GM21528 (cell line): ENCODE results near the gene ARHGAP21.

Experiments used
- ATAC-seq: cut with Tn5 transposase; IDR thresholded peaks from one replicate; pipeline ENCODE4 v1.9.1; 2021; ENCODE audit warnings: mild to moderate bottlenecking, moderate library complexity; ENCODE audit not compliant: unreplicated experiment, low FRiP score

The ARHGAP21 gene

DNA sequence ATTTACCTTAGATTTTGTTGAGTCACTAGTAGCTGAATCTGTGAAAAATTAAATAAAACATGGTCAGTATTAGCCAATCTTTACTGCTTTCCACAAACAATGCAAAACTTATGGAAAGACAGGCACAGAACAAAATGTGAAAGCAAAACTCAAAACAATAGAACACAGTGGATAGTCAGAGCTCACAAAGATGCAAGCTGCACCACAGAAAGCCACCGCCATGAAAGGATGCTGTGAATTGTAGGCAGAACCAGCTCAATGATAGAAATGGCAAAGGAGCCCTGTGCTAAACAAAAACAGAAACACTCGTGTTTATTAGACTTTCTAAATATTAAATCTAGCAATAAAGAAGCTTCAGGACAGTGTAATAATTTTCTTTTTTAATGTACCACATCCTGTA lies 134.4 kb downstream of the ARHGAP21 start:
- ATAC-seq = no peak

GRCh38 chr10:24579906-24580305 lies 143.8 kb downstream of the ARHGAP21 start:
- ATAC-seq = no peak

DNA sequence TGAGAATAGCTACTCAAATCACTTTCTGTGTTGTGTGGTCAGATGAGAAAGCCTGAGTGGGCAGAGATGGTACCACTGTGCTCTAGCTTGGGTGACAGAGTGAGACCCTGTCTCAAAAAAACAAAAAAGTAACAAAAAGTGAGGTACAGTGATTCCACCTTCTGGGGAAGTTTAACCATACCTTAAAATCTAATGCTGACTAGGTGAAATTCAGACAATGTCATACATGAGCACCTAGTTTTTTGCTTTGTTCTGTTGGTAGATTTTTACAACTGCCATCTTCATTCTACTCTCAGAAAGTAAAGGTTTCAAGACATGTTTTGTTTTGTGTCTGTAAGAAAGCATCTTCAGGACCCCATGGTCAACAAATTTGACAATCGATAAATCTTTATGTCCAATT lies 144.2 kb downstream of the ARHGAP21 start:
- no peak for ATAC-seq

- ATAC-seq = no peak
Measured at GRCh38 chr10:24575481-24576002, 148.1 kb downstream of the ARHGAP21 start.

GRCh38 chr10:24574578-24575155 lies 149.0 kb downstream of the ARHGAP21 start:
- ATAC-seq = no peak

DNA sequence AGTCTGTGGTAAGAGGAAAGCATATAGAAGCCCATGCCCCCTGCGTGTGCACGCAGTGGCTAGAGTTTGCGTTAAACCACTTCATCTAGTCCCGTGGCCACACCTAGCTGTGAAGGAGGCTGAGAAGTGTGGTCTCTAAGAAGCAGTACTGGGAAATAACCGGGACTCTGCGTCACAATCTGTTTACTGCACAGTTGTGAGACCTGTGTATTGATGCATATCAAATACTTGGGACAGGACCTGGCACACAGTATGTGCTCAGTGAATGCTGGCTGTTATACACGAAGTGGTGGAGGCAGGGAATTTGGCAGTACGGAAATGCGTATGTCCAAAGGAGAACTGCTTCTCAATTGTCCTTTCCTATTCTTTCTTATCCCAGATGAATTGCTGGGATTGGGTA lies 149.5 kb downstream of the ARHGAP21 start:
- ATAC-seq = no peak

- ATAC-seq = no peak
Measured at GRCh38 chr10:24571870-24572450, 151.7 kb downstream of the ARHGAP21 start.

DNA sequence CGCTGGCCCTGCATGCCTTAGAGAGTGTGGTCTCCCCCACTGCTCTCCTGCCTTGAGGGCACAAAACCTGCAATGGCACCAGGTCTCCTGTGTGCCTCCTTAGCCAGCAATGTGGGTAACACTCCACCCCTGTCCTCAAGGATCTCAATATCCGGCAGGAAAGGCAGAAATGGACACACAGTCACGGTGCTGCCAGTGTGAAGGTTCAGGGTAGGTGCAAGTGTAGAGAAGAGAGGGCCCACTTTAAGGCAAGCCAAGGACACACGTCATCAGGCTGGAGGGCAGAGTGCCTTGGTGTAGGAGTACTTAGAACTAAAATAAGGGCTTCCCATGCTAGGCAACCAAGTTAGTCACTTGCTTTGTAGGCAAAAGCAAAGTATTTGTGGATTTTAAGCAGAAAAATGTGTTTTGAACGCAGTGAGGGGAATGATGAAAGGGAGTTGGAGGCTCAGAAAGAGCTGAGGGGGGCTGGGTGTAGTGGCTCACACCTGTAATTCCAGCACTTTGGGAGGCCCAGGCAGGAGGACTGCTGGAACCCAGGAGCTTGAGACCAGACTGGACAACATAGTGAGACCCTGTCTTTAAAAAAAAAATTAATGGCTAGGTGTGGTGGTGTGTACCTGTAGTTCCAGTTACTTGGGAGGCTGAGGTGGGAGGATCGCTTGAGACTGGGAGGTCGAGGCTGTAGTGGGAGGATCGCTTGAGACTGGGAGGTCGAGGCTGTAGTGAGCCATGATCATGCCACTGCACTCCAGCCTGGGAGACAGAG lies 152.8 kb downstream of the ARHGAP21 start:
- no peak for ATAC-seq

DNA sequence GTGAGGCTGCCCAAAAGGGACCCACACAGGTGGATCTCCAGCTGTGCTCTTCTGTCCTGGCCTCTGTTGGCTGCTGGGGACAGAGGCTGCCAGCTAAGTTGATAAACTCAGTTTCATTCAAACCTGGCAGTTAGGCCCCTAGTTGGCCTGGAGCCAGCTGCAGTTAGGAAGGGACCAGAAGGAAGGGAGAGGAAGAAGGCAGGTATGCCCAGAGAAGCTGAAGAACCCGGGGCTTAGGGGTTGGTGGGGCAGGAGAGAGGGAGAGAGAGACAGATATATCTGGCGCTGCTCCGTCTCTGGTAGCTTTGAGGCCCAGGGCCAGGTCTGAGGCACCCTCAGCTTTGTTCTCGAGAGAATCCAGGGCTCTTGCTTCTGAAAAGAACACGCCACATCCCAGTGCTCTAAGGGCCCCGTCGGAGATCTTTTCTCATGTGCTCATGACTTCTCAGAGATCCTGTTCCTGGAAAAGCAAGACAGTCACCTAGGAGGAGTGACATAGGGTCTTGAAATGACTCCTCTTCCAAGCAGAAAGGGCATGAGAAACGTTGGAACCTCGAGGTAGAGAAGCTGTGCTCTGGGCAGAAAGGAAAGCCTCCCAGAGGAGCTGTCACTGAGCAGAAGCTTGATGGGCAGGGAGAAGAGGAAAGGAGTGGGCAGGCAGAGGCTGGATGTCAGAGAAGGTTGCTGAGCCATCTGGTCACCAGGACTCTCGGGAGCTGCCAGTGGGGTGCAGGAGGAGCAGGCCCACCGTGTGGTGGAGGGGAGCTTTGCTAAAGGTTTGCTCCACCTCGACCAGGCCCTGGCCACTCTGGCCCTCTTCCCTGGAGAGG lies 153.6 kb downstream of the ARHGAP21 start:
- ATAC-seq = no peak

DNA sequence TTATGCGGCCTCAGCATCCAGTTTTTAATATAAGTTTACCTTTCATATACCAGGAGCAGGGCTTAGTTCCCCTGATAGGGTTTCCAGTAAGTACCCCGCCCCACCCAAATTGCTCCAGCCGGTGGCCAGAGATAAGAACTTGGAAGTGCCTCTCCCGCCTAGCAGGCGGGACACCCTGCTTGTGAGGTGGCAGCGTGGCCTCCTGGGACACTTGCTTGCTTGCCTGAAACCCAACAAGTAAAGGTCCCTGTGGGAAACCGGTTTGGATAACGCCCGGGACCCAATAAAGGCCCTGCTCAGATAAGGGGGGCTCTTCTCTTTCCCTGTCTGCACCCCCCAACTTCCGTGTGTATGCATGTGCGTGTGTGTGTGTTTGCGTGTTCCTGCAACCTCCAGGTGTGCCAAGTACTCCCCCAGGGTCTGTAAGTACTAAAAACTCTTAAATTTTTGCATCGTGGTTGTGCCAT lies 154.3 kb downstream of the ARHGAP21 start:
- no peak for ATAC-seq

- ATAC-seq = no peak
Measured at GRCh38 chr10:24568042-24568441, 155.6 kb downstream of the ARHGAP21 start.

DNA sequence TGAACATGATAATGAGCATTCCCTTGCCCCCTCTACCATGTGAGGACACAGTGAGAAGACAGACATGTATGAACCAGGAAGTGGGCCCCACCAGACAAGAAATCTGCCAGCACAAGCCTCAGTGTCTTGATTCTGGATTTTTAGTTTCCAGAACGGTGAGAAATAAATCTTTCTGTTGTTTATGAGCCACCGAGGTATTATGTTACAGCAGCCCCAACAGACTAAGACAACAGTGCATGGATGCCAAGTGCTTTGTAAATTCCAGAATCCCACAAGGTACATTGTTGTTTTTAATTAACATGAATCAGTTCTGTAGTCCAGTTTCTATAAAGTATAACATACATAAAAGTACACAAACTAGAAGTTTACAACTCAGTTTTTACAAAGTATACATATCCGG lies 162.2 kb downstream of the ARHGAP21 start:
- no peak for ATAC-seq

DNA sequence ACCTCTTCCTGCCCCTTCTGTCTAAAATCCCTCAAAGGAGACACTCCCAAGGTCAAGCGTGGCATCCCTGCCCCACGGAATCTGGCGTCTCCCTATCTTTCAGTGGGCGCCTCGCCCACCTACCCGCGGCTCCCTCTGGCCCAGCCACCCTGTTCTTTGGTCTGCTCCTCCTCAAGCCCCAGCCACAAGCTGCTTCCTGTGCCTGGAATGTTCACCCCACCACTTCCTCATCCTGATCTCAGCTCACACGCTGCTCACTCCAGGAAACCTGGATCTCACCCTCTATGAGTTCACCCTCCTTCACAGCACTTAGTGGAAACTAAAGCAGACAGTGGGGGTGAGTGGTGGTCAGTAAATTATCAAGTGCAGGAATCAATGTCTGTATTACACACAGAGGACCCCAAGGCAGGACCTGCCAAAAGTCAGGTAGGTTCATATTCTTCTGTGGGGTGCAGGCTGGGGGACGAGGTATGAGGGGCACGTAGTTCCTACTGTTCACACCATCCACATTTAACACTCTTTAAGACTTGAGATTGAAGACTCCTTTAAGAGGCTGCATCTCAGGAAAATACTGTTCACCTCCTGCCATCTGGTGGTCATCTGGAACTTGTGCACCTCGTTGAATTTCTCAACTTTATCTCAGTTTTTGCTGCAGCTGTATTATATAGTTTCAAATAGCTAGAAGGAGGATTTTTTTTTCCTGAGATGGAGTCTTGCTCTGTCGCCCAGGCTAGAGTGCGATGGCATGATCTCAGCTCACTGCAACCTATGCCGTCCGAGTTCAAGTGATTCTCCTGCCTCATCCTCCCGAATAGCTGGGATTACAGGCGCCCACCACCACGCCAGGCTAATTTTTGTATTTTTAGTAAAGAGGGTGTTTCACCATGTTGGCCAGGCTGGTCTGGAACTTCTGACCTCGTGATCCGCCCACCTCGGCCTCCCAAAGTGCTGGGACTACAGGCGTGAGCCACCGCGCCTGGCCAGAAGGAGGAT lies 166.6 kb downstream of the ARHGAP21 start:
- no peak for ATAC-seq

GRCh38 chr10:24556126-24556749 lies 167.4 kb downstream of the ARHGAP21 start:
- no peak for ATAC-seq

- ATAC-seq = no peak
Measured at GRCh38 chr10:24554036-24554435, 169.7 kb downstream of the ARHGAP21 start.

DNA sequence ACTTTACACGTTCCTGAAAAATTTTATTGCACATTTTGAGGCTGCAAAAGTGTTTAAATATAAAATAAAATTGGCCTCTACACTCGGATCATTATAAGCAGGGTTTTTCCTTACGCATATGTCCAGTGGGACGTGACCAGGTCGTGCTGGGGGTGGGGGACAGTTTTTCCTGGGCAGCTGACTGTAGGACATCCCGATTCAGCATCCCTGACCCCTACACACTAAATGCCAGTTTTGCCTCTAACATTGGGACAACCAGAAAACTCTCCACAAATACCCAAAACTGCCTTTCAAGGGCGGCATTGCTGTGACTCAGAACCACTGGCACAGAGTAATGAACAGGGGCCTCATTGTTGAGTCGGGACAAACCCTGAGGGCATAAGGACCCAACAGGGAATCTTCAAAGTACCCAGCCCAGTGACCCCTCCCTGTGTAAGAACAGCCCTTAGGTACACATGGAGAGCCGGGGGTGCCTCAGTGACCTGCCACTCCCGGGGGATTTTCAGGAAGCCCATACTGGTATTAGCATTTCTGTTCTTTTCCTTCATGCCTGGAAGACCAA lies 170.6 kb downstream of the ARHGAP21 start:
- no peak for ATAC-seq

DNA sequence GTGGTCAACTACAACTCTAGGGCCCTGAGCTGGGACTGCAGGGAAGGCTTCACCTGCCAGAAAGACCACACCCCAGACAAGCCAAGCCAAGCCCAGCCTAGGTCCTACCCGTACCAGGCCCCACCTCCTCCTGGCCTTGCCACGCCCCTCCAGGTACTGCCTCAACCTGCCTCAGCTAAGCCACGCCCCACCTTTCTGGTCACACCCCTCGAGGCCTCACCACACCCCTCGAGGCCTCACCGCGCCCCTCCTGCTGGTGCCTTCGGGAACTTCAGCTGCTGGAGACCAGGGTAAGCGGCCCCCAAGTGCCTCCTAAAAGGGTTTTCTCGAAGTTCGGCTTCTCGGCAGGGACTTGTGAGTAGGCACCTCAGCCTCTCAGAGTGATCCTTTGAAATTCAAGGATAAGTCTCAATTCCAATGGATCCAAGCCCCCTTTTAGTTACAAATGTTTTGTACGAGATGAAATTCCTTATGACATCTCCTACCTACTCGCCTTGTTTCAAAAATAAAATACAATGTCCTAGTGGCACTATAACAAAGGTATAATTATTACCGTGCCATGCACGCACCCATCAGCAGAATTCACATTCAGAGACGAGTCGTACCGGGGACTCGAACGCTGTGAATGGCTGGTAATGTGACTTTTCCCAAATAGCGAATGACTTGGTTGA lies 171.2 kb downstream of the ARHGAP21 start:
- no peak for ATAC-seq

GRCh38 chr10:24551161-24551560 lies 172.5 kb downstream of the ARHGAP21 start:
- ATAC-seq = no peak
